Bladder microvascular endothelial cell (primary cell): ENCODE measurements around the gene RAPGEF3. TPM values are rescaled to one million over a fixed set of nuclear protein-coding genes. Genes with fewer than 3 reads are reported as not detected.

Experiments used
- total RNA-seq: library from RNA; depleted of rRNA; stranded (reverse); fragments of >200 nt; gene quantifications from 2 replicates; pipeline ENCODE4 v1.2.3, GENCODE V29; 2014

Gene RAPGEF3
- 39.3 and 67.5 TPM in 2 replicates for total RNA-seq

GRCh38 chr12:47758834-47759690, at the start of gene RAPGEF3:
Gene RAPGEF3, minus strand, starts transcription at chr12:47758880. Its CDS starts 324 bp downstream, at chr12:47758556.

GRCh38 chr12:47773062-47773857, 14.6 kb upstream of the RAPGEF3 start, which contains the start of gene SLC48A1:
Gene SLC48A1, plus strand, starts transcription at chr12:47773238. Its CDS starts 67 bp downstream, at chr12:47773305.

GRCh38 chr12:47725091-47725772, 33.4 kb downstream of the RAPGEF3 start, which contains the start of gene ENDOU:
Gene ENDOU, minus strand, starts transcription at chr12:47725490. Its CDS starts 77 bp downstream, at chr12:47725413.

GRCh38 chr12:47705566-47706425, 52.9 kb downstream of the RAPGEF3 start, which contains the start of gene RPAP3:
Gene RPAP3, minus strand, starts transcription at chr12:47706030. Its CDS starts 3,190 bp downstream, at chr12:47702840.

Other genes starting within 250 kb of the RAPGEF3 start
- gene RPAP3, start 52.9 kb downstream of the RAPGEF3 start, total RNA-seq: 6.8 and 12.3 TPM in 2 replicates
- gene ENDOU, start 33.4 kb downstream of the RAPGEF3 start, total RNA-seq: under 0.01 and 0.13 TPM in 2 replicates
- gene SLC48A1, start 14.4 kb upstream of the RAPGEF3 start, total RNA-seq: 14.9 and 20.4 TPM in 2 replicates
- 42.1 and 65.5 TPM in 2 replicates for gene HDAC7, start 61.0 kb upstream of the RAPGEF3 start, total RNA-seq
- gene VDR, start 146.1 kb upstream of the RAPGEF3 start, total RNA-seq: under 0.01 and 0.19 TPM in 2 replicates
- 49.1 and 71.1 TPM in 2 replicates for gene TMEM106C, start 204.7 kb upstream of the RAPGEF3 start, total RNA-seq
- under 0.01 TPM in 1 of 2 replicates, not detected in the other for gene COL2A1, start 245.6 kb upstream of the RAPGEF3 start, total RNA-seq